MM.1S (cell line): ENCODE results near the gene MAP3K1.

ENCODE experiments used
- CTCF ChIP-seq: fragments of 300-600 bp; sonication (generic); IDR thresholded peaks from 2 replicates; pipeline ENCODE4 v1.5.1; 2016; ENCODE audit warnings: antibody characterized with exemption, low read length, mixed read lengths
- EZH2 ChIP-seq: fragments of 300-600 bp; sonication (generic); optimal IDR thresholded peaks from 2 replicates; pipeline ENCODE3; 2017; ENCODE audit warnings: low read depth, mild to moderate bottlenecking, antibody characterized with exemption, low read length, mixed read lengths
- EZH2phosphoT487 ChIP-seq: fragments of 300-600 bp; sonication (generic); IDR thresholded peaks from 2 replicates; pipeline ENCODE4 v1.6.1; 2018; ENCODE audit warnings: antibody characterized with exemption, low read length

GRCh38 chr5:56913766-56914165, 98.4 kb downstream of the MAP3K1 start:
- no peak for TF ChIP-seq CTCF
- no peak for TF ChIP-seq EZH2
- TF ChIP-seq EZH2phosphoT487 = no peak
